Activated T-cell treated with anti-CD3 and anti-CD28 coated beads, Interleukin-2, amount 50 U/mL, for 24 hours (primary cell): ENCODE results near the gene DNAH17.

Experiments
- DNase-seq: peaks from one replicate; pipeline ENCODE4 v3.0.0-alpha.2; 2020
- H3K27ac Mint-ChIP-seq: 2 replicates; pipeline ENCODE4 v1.8.0; 2020; ENCODE audit warnings: mild to moderate bottlenecking, mixed read lengths
- H3K27me3 Mint-ChIP-seq: 2 replicates; pipeline ENCODE4 v1.8.0; 2020; ENCODE audit warnings: mixed read lengths
- H3K36me3 Mint-ChIP-seq: 2 replicates; pipeline ENCODE4 v1.8.0; 2020; ENCODE audit warnings: low read depth, mixed read lengths
- H3K4me1 Mint-ChIP-seq: 2 replicates; pipeline ENCODE4 v1.8.0; 2020; ENCODE audit warnings: low read depth, mixed read lengths
- H3K4me3 Mint-ChIP-seq: 2 replicates; pipeline ENCODE4 v1.8.0; 2020; ENCODE audit warnings: mild to moderate bottlenecking, moderate library complexity, mixed read lengths
- H3K9me3 Mint-ChIP-seq: 2 replicates; pipeline ENCODE4 v1.8.0; 2020; ENCODE audit warnings: mixed read lengths

The DNAH17 gene

GRCh38 chr17:78611607-78612006 lies 34.4 kb upstream of the DNAH17 start:
- no peaks in the 10 kb centered on the region for H3K27me3 Mint-ChIP-seq
- H3K4me3 Mint-ChIP-seq: no peak overlapping the region
- no peaks in the 10 kb centered on the region for H3K4me1 Mint-ChIP-seq
- H3K9me3 Mint-ChIP-seq: no peaks in the 10 kb centered on the region
- no peaks in the 10 kb centered on the region for H3K36me3 Mint-ChIP-seq
- no peak overlapping the region for H3K27ac Mint-ChIP-seq
- no peak for DNase-seq

GRCh38 chr17:78610951-78611511 lies 33.8 kb upstream of the DNAH17 start:
- Mint-ChIP-seq H3K27ac (no peak overlapping the region), H3K9me3 (no peaks in the 10 kb centered on the region), H3K4me3 (no peak overlapping the region), H3K4me1 (no peaks in the 10 kb centered on the region), H3K36me3 (no peaks in the 10 kb centered on the region), H3K27me3 (no peaks in the 10 kb centered on the region)
- DNase-seq: no peak

GRCh38 chr17:78609191-78609641 lies 32.0 kb upstream of the DNAH17 start:
- no peaks in the 10 kb centered on the region for H3K36me3 Mint-ChIP-seq
- H3K27ac Mint-ChIP-seq: no peak overlapping the region
- H3K4me1 Mint-ChIP-seq: no peaks in the 10 kb centered on the region
- H3K4me3 Mint-ChIP-seq: no peak overlapping the region
- DNase-seq: no peak
- no peaks in the 10 kb centered on the region for H3K27me3 Mint-ChIP-seq
- H3K9me3 Mint-ChIP-seq: no peaks in the 10 kb centered on the region

GRCh38 chr17:78608804-78609186 lies 31.6 kb upstream of the DNAH17 start:
- no peaks in the 10 kb centered on the region for H3K27me3 Mint-ChIP-seq
- no peaks in the 10 kb centered on the region for H3K4me1 Mint-ChIP-seq
- H3K27ac Mint-ChIP-seq: no peak overlapping the region
- H3K4me3 Mint-ChIP-seq: no peak overlapping the region
- H3K36me3 Mint-ChIP-seq: no peaks in the 10 kb centered on the region
- H3K9me3 Mint-ChIP-seq: no peaks in the 10 kb centered on the region
- DNase-seq: no peak

- H3K4me1 Mint-ChIP-seq: no peaks in the 10 kb centered on the region
- no peaks in the 10 kb centered on the region for H3K27me3 Mint-ChIP-seq
- no peak overlapping the region for H3K4me3 Mint-ChIP-seq
- DNase-seq: no peak
- no peaks in the 10 kb centered on the region for H3K36me3 Mint-ChIP-seq
- no peaks in the 10 kb centered on the region for H3K9me3 Mint-ChIP-seq
- H3K27ac Mint-ChIP-seq: no peak overlapping the region
These were observed 31.1 kb upstream of the DNAH17 start for GRCh38 chr17:78608122-78608803.

GRCh38 chr17:78607038-78607437 lies 29.8 kb upstream of the DNAH17 start:
- H3K36me3 Mint-ChIP-seq: no peaks in the 10 kb centered on the region
- no peak overlapping the region for H3K27ac Mint-ChIP-seq
- H3K27me3 Mint-ChIP-seq: no peaks in the 10 kb centered on the region

GRCh38 chr17:78605886-78606285 lies 28.7 kb upstream of the DNAH17 start:
- DNase-seq: no peak
- H3K27ac Mint-ChIP-seq: no peak overlapping the region
- H3K36me3 Mint-ChIP-seq: no peaks in the 10 kb centered on the region
- no peaks in the 10 kb centered on the region for H3K4me1 Mint-ChIP-seq
- no peaks in the 10 kb centered on the region for H3K27me3 Mint-ChIP-seq
- H3K4me3 Mint-ChIP-seq: no peak overlapping the region
- no peaks in the 10 kb centered on the region for H3K9me3 Mint-ChIP-seq

More at GRCh38 chr17:78607038-78607437, 29.8 kb upstream of the DNAH17 start:
- H3K4me3 Mint-ChIP-seq: no peak overlapping the region
- no peak for DNase-seq
- H3K4me1 Mint-ChIP-seq: no peaks in the 10 kb centered on the region
- no peaks in the 10 kb centered on the region for H3K9me3 Mint-ChIP-seq

- Mint-ChIP-seq H3K27me3 (no peaks in the 10 kb centered on the region), H3K4me1 (no peaks in the 10 kb centered on the region), H3K4me3 (no peak overlapping the region), H3K36me3 (no peaks in the 10 kb centered on the region), H3K9me3 (no peaks in the 10 kb centered on the region), H3K27ac (no peak overlapping the region)
- no peak for DNase-seq
These were observed 28.2 kb upstream of the DNAH17 start for GRCh38 chr17:78605429-78605828.

- Mint-ChIP-seq H3K9me3 (no peaks in the 10 kb centered on the region), H3K4me3 (no peak overlapping the region), H3K36me3 (no peaks in the 10 kb centered on the region), H3K27ac (no peak overlapping the region), H3K27me3 (no peaks in the 10 kb centered on the region), H3K4me1 (peaks cover 4% of the 10 kb centered on the region)
- DNase-seq: no peak
These were observed 25.1 kb upstream of the DNAH17 start for GRCh38 chr17:78602246-78602645.

- H3K36me3 Mint-ChIP-seq: no peaks in the 10 kb centered on the region
- H3K4me3 Mint-ChIP-seq: no peak overlapping the region
- no peaks in the 10 kb centered on the region for H3K9me3 Mint-ChIP-seq
- no peak overlapping the region for H3K27ac Mint-ChIP-seq
- no peaks in the 10 kb centered on the region for H3K27me3 Mint-ChIP-seq
- DNase-seq: no peak
- H3K4me1 Mint-ChIP-seq: peaks cover 4% of the 10 kb centered on the region
These were observed 24.5 kb upstream of the DNAH17 start for GRCh38 chr17:78601577-78602190.

GRCh38 chr17:78600181-78600721 lies 23.1 kb upstream of the DNAH17 start:
- H3K4me3 Mint-ChIP-seq: no peak overlapping the region
- H3K36me3 Mint-ChIP-seq: no peaks in the 10 kb centered on the region
- H3K9me3 Mint-ChIP-seq: no peaks in the 10 kb centered on the region
- DNase-seq: no peak
- peaks cover 4% of the 10 kb centered on the region for H3K4me1 Mint-ChIP-seq
- no peaks in the 10 kb centered on the region for H3K27me3 Mint-ChIP-seq
- no peak overlapping the region for H3K27ac Mint-ChIP-seq

GRCh38 chr17:78599419-78599818 lies 22.2 kb upstream of the DNAH17 start:
- Mint-ChIP-seq H3K4me3 (no peak overlapping the region), H3K27me3 (no peaks in the 10 kb centered on the region), H3K36me3 (no peaks in the 10 kb centered on the region), H3K27ac (no peak overlapping the region), H3K4me1 (peaks cover 4% of the 10 kb centered on the region), H3K9me3 (no peaks in the 10 kb centered on the region)
- DNase-seq: no peak

GRCh38 chr17:78598013-78598471 lies 20.8 kb upstream of the DNAH17 start:
- no peaks in the 10 kb centered on the region for H3K9me3 Mint-ChIP-seq
- peaks cover 4% of the 10 kb centered on the region for H3K4me1 Mint-ChIP-seq
- no peak overlapping the region for H3K27ac Mint-ChIP-seq

GRCh38 chr17:78596871-78597764 lies 19.9 kb upstream of the DNAH17 start:
- peaks cover 1% of the 10 kb centered on the region for H3K27me3 Mint-ChIP-seq
- no peak for DNase-seq
- no peak overlapping the region for H3K4me3 Mint-ChIP-seq
- peaks cover 9% of the 10 kb centered on the region for H3K4me1 Mint-ChIP-seq
- H3K36me3 Mint-ChIP-seq: no peaks in the 10 kb centered on the region
- H3K27ac Mint-ChIP-seq: no peak overlapping the region
- H3K9me3 Mint-ChIP-seq: no peaks in the 10 kb centered on the region

More at GRCh38 chr17:78598013-78598471, 20.8 kb upstream of the DNAH17 start:
- Mint-ChIP-seq H3K4me3 (no peak overlapping the region), H3K27me3 (no peaks in the 10 kb centered on the region), H3K36me3 (no peaks in the 10 kb centered on the region)
- DNase-seq: no peak
